GM12873 (cell line): ENCODE data around the gene SSMEM1.

Source experiments
- TF ChIP-seq, protein P1 (sequence below): IDR thresholded peaks from 2 replicates; pipeline ENCODE4 v1.5.1; 2012; ENCODE audit warnings: low read depth, mild to moderate bottlenecking, moderate library complexity, low read length, control low read depth; ENCODE audit not compliant: insufficient read depth; ENCODE audit errors: missing control alignments

SSMEM1 gene

DNA sequence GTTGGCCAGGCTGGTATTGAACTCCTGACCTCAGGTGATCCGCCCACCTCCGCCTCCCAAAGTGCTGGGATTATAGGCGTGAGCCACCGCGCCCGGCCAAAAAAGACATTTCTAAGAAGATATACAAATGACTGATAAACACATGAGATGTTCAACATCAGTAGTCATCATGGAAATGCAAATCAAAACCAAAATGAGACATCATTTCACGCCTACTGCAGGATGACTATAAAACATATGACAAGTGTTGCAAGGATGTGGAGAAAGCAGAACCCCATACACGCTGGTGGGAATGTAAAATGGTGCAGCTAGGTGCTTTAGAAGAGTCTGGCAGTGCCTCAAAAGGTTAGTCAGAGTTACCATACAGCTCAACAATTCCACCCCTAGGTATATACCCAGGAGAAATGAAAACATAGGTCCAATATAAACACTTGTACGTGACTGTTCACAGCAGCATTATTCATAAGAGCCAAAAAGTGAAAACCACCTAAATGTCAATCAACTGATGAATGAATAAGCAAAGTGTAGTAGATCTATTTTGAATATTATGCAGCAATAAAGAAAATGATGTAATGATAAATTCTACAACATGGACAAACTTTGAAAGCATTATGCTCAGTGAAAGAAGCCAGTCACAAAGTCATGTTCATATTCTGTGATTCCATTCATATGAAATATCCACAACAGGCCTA lies 26.9 kb upstream of the SSMEM1 start:
- TF ChIP-seq, protein P1, sequence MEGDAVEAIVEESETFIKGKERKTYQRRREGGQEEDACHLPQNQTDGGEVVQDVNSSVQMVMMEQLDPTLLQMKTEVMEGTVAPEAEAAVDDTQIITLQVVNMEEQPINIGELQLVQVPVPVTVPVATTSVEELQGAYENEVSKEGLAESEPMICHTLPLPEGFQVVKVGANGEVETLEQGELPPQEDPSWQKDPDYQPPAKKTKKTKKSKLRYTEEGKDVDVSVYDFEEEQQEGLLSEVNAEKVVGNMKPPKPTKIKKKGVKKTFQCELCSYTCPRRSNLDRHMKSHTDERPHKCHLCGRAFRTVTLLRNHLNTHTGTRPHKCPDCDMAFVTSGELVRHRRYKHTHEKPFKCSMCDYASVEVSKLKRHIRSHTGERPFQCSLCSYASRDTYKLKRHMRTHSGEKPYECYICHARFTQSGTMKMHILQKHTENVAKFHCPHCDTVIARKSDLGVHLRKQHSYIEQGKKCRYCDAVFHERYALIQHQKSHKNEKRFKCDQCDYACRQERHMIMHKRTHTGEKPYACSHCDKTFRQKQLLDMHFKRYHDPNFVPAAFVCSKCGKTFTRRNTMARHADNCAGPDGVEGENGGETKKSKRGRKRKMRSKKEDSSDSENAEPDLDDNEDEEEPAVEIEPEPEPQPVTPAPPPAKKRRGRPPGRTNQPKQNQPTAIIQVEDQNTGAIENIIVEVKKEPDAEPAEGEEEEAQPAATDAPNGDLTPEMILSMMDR: no peak

DNA sequence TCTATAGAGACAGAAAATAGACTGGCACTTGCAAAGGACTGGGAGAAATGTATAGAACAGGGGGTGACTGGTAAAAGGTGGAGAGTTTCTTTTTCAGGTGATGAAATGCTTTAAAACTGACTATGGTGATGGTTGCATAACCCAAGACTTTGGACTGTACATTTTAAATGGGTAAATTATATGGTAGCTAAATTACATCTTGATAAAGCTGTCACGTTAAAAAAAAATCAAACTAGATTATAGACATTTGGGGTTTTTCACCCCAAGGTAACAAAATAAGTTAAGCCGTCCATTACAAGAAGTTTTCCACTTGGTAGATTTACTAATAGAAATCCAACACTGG lies 26.4 kb upstream of the SSMEM1 start:
- TF ChIP-seq, protein P1: no peak

DNA sequence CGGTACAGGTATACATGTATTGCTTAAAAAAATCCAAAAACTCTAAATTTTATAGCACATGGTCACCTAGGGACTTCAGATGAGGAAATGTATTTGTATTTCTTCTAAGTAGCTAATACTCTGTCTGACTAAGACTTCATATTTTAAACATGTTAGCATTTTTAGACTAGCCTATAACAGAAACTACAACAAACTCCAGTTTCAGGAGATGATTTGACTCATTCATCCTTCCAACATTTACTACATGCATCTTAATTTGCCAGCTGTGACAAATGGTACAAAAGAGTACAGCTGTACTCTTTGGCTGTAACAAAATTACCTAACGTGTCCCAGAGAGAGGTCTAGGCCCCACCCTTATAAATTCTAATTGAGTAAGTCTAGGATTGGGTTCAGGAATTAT lies 24.7 kb upstream of the SSMEM1 start:
- TF ChIP-seq, protein P1: no peak

DNA sequence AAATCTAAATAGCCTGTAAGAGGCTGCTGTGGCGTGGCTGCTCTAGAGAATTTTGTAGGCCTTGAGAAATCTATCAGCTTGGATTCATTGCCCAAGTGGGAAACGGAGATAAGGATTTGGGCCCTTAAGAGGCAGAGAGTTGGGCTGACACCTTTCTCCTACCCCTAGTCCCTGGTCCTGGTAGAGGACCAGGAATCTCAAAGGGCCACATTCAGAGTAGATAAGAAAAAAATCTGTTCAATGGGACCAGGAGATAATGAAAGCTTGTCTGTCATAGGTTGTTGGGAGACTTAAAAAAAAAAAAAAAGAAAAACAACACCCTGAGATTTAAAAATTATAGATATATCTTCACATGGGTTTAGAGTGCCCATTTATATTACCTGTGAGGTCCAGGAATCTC lies 20.3 kb upstream of the SSMEM1 start:
- TF ChIP-seq, protein P1: no peak

DNA sequence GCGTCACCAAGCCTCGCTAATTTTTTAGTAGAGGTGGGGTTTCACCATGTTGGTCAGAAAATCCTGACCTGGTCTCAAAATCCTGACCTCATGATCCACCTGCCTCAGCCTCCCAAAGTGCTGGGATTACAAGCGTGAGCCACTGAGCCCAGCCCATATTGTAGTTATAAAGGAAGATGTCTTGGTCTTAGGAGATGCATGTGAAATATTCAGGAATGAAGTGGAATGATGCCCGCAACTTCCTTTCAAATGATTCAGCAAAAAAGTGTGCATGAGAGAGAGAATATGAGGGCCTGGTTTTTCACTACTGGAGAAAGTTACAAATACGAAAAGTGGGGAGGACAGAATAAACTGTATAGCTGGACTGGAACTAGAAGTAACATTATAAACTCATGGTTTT lies 18.3 kb upstream of the SSMEM1 start:
- TF ChIP-seq, protein P1: no peak

DNA sequence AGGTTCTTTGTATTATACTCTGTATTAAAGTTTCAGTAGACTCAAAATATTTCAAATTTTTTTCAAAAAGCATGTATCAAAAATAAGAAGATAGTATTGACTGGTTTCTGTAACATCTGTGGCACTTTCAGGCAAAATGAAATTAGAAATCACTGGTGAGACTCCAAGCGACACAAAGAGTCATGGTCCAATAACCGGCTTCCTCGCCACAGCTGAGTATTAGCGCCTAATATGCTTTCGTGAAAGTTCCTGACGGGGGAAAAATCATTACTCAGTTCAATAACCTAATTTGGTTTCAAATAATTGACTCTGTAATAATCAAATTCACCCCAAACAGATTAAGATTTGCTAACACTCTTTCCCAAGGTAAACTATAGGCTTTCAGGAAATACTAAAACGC lies 15.9 kb upstream of the SSMEM1 start:
- TF ChIP-seq, protein P1: no peak

DNA sequence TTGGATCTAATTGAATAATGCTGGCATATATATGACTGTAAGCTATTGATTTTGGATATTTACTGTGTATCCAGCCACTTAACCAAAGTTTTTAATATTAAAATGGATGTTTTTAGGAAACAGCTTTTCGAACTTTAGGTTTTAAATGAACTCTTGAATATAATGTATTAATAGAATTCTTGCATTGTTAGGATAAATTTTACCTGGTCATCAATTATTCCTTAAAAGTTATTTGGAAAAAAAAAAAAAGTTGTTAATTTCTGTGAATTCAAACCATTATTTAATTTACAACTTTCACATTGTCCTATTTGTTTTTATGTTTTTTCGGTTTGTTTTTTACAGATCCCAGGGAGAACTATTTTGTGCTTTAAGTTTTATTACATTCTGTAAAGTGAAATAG lies 12.3 kb upstream of the SSMEM1 start:
- TF ChIP-seq, protein P1: no peak

DNA sequence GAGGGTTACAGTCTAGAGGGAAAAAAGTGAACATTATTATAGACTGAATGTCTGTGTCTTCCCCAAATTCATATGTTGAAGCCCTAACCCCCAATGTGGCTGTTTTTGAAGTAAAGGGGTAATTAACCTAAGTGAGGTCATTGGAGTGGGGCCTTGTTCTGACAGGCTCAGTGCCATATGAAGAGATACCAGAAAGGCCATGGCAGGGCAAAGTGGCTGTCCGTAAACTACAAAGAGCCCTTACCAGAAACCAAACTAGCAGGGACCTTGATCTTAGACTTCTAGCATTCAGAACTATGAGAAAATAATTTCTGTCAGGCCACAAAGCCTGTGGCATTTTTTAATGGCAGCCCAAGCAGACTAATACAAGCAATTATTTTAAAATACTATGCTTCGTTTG lies 11.2 kb upstream of the SSMEM1 start:
- TF ChIP-seq, protein P1: no peak
